ENCODE results near the gene PFKFB2. TPM values are rescaled to one million over a fixed set of nuclear protein-coding genes. Genes with fewer than 3 reads are reported as not detected.

Gene PFKFB2
- total and polyA plus RNA-seq, 7 experiments from 2014 or later: 0.64 to 4.6 (median 2.5) TPM

GRCh38 chr1:207058252-207058651, 5.2 kb downstream of the PFKFB2 start:
- H3K4me3 ChIP-seq (ENCODE audit: low read length): no peak overlapping the region
- ATAC-seq (no peak), DNase-seq (no peak)
- CTCF ChIA-PET: interaction anchor here (1.3 kb wide), 1 partner anchor 13 kb away, joined by 4 read pairs; no protein-coding TSS in a partner anchor
- Mint-ChIP-seq H3K4me3 (no peak overlapping the region), H3K27me3 (peaks cover 0 to 9% (median 0%) of the 10 kb centered on the region in 5 donors), H3K36me3 (peaks cover 3 to 22% (median 11%) of the 10 kb centered on the region in 5 donors), H3K9me3 (no peaks in the 10 kb centered on the region), H3K27ac (no peak overlapping the region), H3K4me1 (peaks cover 8 to 23% (median 11%) of the 10 kb centered on the region in 7 donors)
- H3K9me3 ChIP-seq (ENCODE audit: control insufficient read depth in 2 of 3, low read length in 3 of 3): no peaks in the 10 kb centered on the region
- peaks cover 0 to 4% of the 10 kb centered on the region in 2 donors for H3K4me1 ChIP-seq (ENCODE audit: control insufficient read depth in 2 of 2, insufficient read depth in 2 of 2, low read length in 2 of 2)
- H3K27me3 ChIP-seq (ENCODE audit: control insufficient read depth in 2 of 2, insufficient read depth in 2 of 2, low read length in 2 of 2): no peaks in the 10 kb centered on the region
- POLR2A ChIA-PET: no interaction called here
- intact Hi-C loops (cut with micrococcal nuclease): no loop called here
- H3K36me3 ChIP-seq (ENCODE audit: control insufficient read depth in 2 of 3, insufficient read depth in 3 of 3, low read length in 3 of 3): peaks cover 0 to 12% (median 0%) of the 10 kb centered on the region in 3 experiments
- H3K27ac ChIP-seq (ENCODE audit: low read depth, low read length): no peak overlapping the region

- H3K27me3 ChIP-seq (ENCODE audit: control insufficient read depth in 2 of 2, insufficient read depth in 2 of 2, low read length in 2 of 2): no peaks in the 10 kb centered on the region
- peaks cover 0 to 17% (median 0%) of the 10 kb centered on the region in 3 experiments for H3K36me3 ChIP-seq (ENCODE audit: control insufficient read depth in 2 of 3, insufficient read depth in 3 of 3, low read length in 3 of 3)
- intact Hi-C loops (cut with micrococcal nuclease): no loop called here
- H3K36me3 Mint-ChIP-seq: peaks cover 3 to 31% (median 11%) of the 10 kb centered on the region in 5 donors
- peaks cover 3 to 17% (median 7%) of the 10 kb centered on the region in 7 donors for H3K4me1 Mint-ChIP-seq
- H3K4me3 ChIP-seq (ENCODE audit: low read length): no peak overlapping the region
- no peaks in the 10 kb centered on the region for H3K9me3 Mint-ChIP-seq
- H3K27ac Mint-ChIP-seq: no peak overlapping the region
- DNase-seq (no peak), ATAC-seq (no peak)
- ChIA-PET POLR2A (interaction anchor here (0.6 kb wide), 1 partner anchor 242 kb away, joined by 3 read pairs; no protein-coding TSS in a partner anchor), CTCF (interaction anchor here (0.6 to 1.3 kb wide), 3 partner anchors 12 to 346 kb away, joined by 3 to 4 read pairs (median 3); no protein-coding TSS in a partner anchor)
- H3K4me1 ChIP-seq (ENCODE audit: control insufficient read depth in 2 of 2, insufficient read depth in 2 of 2, low read length in 2 of 2): no peaks in the 10 kb centered on the region
- H3K9me3 ChIP-seq (ENCODE audit: control insufficient read depth in 2 of 3, low read length in 3 of 3): no peaks in the 10 kb centered on the region
- H3K27ac ChIP-seq (ENCODE audit: low read depth, low read length): no peak overlapping the region
- no peak overlapping the region for H3K4me3 Mint-ChIP-seq
- peaks cover 0 to 4% (median 0%) of the 10 kb centered on the region in 5 donors for H3K27me3 Mint-ChIP-seq
Measured at GRCh38 chr1:207058878-207059867, 6.1 kb downstream of the PFKFB2 start.

- Histone ChIP-seq H3K27ac (ENCODE audit: low read depth, low read length) (no peak overlapping the region), H3K36me3 (ENCODE audit: control insufficient read depth in 2 of 3, insufficient read depth in 3 of 3, low read length in 3 of 3) (peaks cover 0 to 17% (median 0%) of the 10 kb centered on the region in 3 experiments), H3K4me1 (ENCODE audit: control insufficient read depth in 2 of 2, insufficient read depth in 2 of 2, low read length in 2 of 2) (no peaks in the 10 kb centered on the region), H3K9me3 (ENCODE audit: control insufficient read depth in 2 of 3, low read length in 3 of 3) (no peaks in the 10 kb centered on the region), H3K27me3 (ENCODE audit: control insufficient read depth in 2 of 2, insufficient read depth in 2 of 2, low read length in 2 of 2) (no peaks in the 10 kb centered on the region), H3K4me3 (ENCODE audit: low read length) (no peak overlapping the region)
- Mint-ChIP-seq H3K4me1 (peaks cover 0 to 9% (median 2%) of the 10 kb centered on the region in 7 donors), H3K36me3 (peaks cover 3 to 35% (median 11%) of the 10 kb centered on the region in 5 donors), H3K4me3 (no peak overlapping the region), H3K9me3 (no peaks in the 10 kb centered on the region), H3K27ac (no peak overlapping the region), H3K27me3 (peaks cover 0 to 3% (median 0%) of the 10 kb centered on the region in 5 donors)
- intact Hi-C loops (cut with micrococcal nuclease): no loop called here
- CTCF ChIA-PET: interaction anchor here (0.6 to 1.3 kb wide), 4 partner anchors 11 to 1570 kb away, joined by 3 read pairs; no protein-coding TSS in a partner anchor
- ATAC-seq (no peak), DNase-seq (no peak)
- POLR2A ChIA-PET: interaction anchor here (0.6 kb wide), 1 partner anchor 241 kb away, joined by 3 read pairs; no protein-coding TSS in a partner anchor
Measured at GRCh38 chr1:207059881-207060280, 6.8 kb downstream of the PFKFB2 start.

GRCh38 chr1:207060596-207060995, 7.5 kb downstream of the PFKFB2 start:
- CTCF ChIA-PET: interaction anchor here (0.6 to 1.3 kb wide), 3 partner anchors 11 to 1571 kb away, joined by 3 read pairs; no protein-coding TSS in a partner anchor
- Mint-ChIP-seq H3K36me3 (peaks cover 3 to 40% (median 11%) of the 10 kb centered on the region in 5 donors), H3K27me3 (peaks cover 0 to 3% (median 0%) of the 10 kb centered on the region in 5 donors), H3K4me1 (peaks cover 0 to 5% (median 0%) of the 10 kb centered on the region in 7 donors), H3K9me3 (no peaks in the 10 kb centered on the region), H3K4me3 (no peak overlapping the region), H3K27ac (no peak overlapping the region)
- Histone ChIP-seq H3K27me3 (ENCODE audit: control insufficient read depth in 2 of 2, insufficient read depth in 2 of 2, low read length in 2 of 2) (no peaks in the 10 kb centered on the region), H3K4me3 (ENCODE audit: low read length) (no peak overlapping the region), H3K36me3 (ENCODE audit: control insufficient read depth in 2 of 3, insufficient read depth in 3 of 3, low read length in 3 of 3) (peaks cover 0 to 17% (median 0%) of the 10 kb centered on the region in 3 experiments), H3K9me3 (ENCODE audit: control insufficient read depth in 2 of 3, low read length in 3 of 3) (no peaks in the 10 kb centered on the region), H3K4me1 (ENCODE audit: control insufficient read depth in 2 of 2, insufficient read depth in 2 of 2, low read length in 2 of 2) (no peaks in the 10 kb centered on the region), H3K27ac (ENCODE audit: low read depth, low read length) (no peak overlapping the region)
- no peak for DNase-seq
- POLR2A ChIA-PET: no interaction called here
- intact Hi-C loops (cut with micrococcal nuclease): no loop called here
- no peak for ATAC-seq

- H3K27me3 ChIP-seq (ENCODE audit: control insufficient read depth in 2 of 2, insufficient read depth in 2 of 2, low read length in 2 of 2): no peaks in the 10 kb centered on the region
- H3K36me3 ChIP-seq (ENCODE audit: control insufficient read depth in 2 of 3, insufficient read depth in 3 of 3, low read length in 3 of 3): peaks cover 0 to 17% (median 0%) of the 10 kb centered on the region in 3 experiments
Measured at GRCh38 chr1:207062058-207062457, 9.0 kb downstream of the PFKFB2 start.

GRCh38 chr1:207063014-207063413, 9.9 kb downstream of the PFKFB2 start:
- peak; percentile 61 for ATAC-seq

More at GRCh38 chr1:207062058-207062457, 9.0 kb downstream of the PFKFB2 start:
- ChIA-PET POLR2A (interaction anchor here (0.7 kb wide), 1 partner anchor 13 kb away, joined by 3 read pairs; no protein-coding TSS in a partner anchor), CTCF (interaction anchor here (0.6 kb wide), 1 partner anchor 343 kb away, joined by 10 read pairs; no protein-coding TSS in a partner anchor)
- no peak overlapping the region for H3K4me3 ChIP-seq (ENCODE audit: low read length)
- H3K4me1 ChIP-seq (ENCODE audit: control insufficient read depth in 2 of 2, insufficient read depth in 2 of 2, low read length in 2 of 2): no peaks in the 10 kb centered on the region
- H3K4me3 Mint-ChIP-seq: no peak overlapping the region
- intact Hi-C loops (cut with micrococcal nuclease): no loop called here
- H3K36me3 Mint-ChIP-seq: peaks cover 3 to 49% (median 11%) of the 10 kb centered on the region in 5 donors
- no peak overlapping the region for H3K27ac Mint-ChIP-seq
- no peaks in the 10 kb centered on the region for H3K9me3 Mint-ChIP-seq
- no peaks in the 10 kb centered on the region for H3K9me3 ChIP-seq (ENCODE audit: control insufficient read depth in 2 of 3, low read length in 3 of 3)
- DNase-seq (no peak), ATAC-seq (no peak)
- no peaks in the 10 kb centered on the region for H3K27me3 Mint-ChIP-seq
- no peak overlapping the region for H3K27ac ChIP-seq (ENCODE audit: low read depth, low read length)
- H3K4me1 Mint-ChIP-seq: peaks cover 0 to 5% (median 0%) of the 10 kb centered on the region in 7 donors

More at GRCh38 chr1:207063014-207063413, 9.9 kb downstream of the PFKFB2 start:
- DNase-seq: no peak
- no peaks in the 10 kb centered on the region for H3K9me3 Mint-ChIP-seq
- H3K4me1 Mint-ChIP-seq: peaks cover 0 to 5% (median 0%) of the 10 kb centered on the region in 7 donors
- POLR2A ChIA-PET: no interaction called here
- H3K27me3 Mint-ChIP-seq: no peaks in the 10 kb centered on the region
- intact Hi-C loops (cut with micrococcal nuclease): no loop called here
- peaks cover 3 to 58% (median 11%) of the 10 kb centered on the region in 5 donors for H3K36me3 Mint-ChIP-seq
- Histone ChIP-seq H3K36me3 (ENCODE audit: control insufficient read depth in 2 of 3, insufficient read depth in 3 of 3, low read length in 3 of 3) (peaks cover 0 to 17% (median 0%) of the 10 kb centered on the region in 3 experiments), H3K4me1 (ENCODE audit: control insufficient read depth in 2 of 2, insufficient read depth in 2 of 2, low read length in 2 of 2) (no peaks in the 10 kb centered on the region), H3K27me3 (ENCODE audit: control insufficient read depth in 2 of 2, insufficient read depth in 2 of 2, low read length in 2 of 2) (no peaks in the 10 kb centered on the region), H3K9me3 (ENCODE audit: control insufficient read depth in 2 of 3, low read length in 3 of 3) (no peaks in the 10 kb centered on the region), H3K27ac (ENCODE audit: low read depth, low read length) (no peak overlapping the region), H3K4me3 (ENCODE audit: low read length) (no peak overlapping the region)
- CTCF ChIA-PET: no interaction called here
- no peak overlapping the region for H3K27ac Mint-ChIP-seq
- no peak overlapping the region for H3K4me3 Mint-ChIP-seq
